NCI-H2107 (cell line): ENCODE results near the gene RTN3.
"Not testable (repeated sequence)": the region's sequence is repeated elsewhere in the genome, so short reads cannot be mapped to it uniquely, and the experiment has no call there.

ENCODE experiments used
- DNase-seq: peaks from one replicate; lab custom pipeline; 2025; lab: John Stamatoyannopoulos, UW

RTN3 gene

DNA sequence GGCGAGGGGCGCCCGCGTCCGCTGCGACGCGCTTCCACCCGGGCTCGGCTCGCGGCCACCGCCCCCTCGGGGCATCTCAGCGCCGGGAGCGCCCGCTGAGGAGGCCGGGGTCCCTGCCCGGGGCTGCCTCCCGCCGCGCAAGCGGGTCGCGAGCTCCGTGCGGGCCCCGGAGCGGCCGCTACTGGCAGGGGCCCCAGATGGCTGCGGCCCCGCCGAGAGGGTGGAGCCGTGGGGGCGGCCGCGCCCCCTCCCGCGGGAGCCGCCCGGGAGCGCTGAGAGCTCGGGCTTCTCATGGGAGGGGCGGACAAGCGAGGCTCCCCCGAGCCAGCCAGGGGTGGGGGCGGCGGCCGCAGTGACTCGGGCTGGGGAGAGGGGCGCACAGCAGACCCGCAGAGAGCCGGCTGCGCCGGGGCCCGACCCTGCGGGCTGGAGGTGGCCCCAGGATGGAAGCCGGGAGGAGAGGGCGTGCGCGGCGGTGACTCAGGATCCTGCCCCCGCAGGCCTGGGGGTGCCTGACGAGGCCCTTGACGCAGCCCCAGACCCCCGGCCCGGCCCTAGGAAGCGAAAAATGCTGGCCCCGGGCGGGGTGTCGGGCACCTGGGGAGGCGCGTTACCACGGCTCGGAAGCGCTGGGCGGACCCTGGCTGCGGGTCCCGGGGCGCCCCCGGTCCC, 87.9 kb downstream of the RTN3 start:
- DNase-seq = no peak

DNA sequence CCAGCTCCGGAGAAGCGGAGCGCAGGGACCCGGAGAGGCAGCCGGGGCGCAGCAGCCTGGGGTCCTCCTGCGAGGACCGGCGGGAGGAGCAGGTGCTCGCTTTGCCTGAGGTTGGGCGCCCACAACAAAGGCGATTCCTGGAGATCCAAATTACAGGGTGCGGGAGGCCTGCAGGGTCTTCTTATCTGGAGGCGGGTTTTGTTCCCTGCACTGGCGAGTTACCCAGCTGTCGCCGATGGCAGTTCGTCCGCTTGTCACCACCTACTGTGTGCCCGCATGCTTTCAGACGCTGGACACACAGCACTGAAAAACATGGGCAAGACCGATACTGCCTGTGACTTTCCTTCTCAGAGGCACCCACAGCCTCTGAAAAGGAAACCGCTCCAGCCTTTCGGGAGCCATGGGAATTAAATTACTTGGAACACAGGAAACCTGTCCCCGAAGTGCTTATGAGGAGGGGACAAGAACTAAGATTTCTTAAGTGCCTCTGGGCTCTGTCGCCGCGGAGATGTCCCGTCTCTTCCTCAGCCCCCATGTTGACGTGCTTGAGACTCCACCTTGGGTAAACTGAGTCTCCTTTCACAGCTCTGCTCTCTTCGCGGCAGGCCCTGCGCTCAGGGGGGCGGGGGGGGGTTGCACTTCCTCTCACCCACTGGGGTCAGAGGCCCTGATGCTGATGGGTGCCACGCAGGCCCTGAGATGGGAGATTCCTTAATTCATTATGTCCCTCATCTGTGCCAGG, 88.6 kb downstream of the RTN3 start:
- no peak for DNase-seq

DNA sequence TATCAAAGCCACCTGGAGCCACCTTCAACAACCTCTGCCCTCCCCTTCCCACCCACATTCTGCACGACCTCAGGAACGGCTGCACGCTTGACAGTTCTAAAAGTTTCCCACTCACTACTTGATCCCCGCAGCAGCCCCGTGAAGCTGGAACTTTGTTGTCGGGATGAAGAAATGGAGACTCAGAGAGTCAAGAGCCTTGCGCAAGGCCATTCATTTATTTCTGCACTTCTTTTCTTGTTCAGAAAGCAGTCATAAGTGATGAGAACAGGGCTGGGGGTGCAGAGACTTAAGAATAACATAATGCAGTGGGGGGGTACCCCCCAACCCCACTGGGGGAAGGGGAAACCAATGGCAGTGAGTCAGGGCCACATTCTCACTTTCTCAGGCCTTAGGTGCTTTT, 89.5 kb downstream of the RTN3 start:
- no peak for DNase-seq

DNA sequence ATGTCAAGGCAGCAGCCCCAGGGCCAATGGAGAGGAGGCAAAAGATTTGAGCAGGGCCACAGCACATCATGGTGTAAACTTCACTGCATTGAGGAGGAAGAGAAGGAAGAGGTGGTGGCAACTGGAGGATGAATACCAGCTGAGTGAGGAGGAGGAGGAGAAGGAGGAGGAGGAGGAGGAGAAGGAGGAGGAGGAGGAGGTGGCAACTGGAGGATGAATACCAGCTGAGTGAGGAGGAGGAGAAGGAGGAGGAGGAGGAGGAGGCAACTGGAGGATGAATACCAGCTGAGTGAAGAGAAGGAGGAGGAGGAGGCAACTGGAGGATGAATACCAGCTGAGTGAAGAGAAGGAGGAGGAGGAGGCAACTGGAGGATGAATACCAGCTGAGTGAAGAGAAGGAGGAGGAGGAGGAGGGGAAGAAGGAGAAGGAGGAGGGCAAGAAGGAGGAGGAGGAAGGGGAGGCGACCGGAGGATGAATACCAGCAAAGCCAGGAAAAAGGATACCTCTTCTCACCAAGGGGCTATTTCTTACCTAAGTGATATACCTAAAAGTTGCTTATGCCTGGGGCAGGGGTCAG, 90.5 kb downstream of the RTN3 start:
- DNase-seq = not testable (repeated sequence)

DNA sequence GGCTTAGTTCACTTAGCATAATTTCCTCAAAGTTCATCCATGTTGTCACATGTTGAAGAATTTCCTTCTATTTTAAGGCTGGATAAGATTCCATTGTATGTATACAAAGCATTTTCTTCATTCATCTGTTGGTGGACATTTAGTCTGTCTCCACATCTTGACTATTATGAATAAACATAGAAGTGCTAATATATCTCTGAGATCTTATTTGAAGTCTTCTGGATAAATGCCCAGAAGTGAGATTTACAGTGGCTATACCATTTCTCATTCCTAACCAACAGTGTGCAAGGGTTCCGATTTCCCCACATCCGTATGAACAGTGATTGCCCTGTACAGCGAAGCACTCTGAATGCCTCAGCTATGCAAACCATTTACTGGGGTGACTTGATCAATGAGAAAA, 93.9 kb downstream of the RTN3 start:
- no peak for DNase-seq

DNA sequence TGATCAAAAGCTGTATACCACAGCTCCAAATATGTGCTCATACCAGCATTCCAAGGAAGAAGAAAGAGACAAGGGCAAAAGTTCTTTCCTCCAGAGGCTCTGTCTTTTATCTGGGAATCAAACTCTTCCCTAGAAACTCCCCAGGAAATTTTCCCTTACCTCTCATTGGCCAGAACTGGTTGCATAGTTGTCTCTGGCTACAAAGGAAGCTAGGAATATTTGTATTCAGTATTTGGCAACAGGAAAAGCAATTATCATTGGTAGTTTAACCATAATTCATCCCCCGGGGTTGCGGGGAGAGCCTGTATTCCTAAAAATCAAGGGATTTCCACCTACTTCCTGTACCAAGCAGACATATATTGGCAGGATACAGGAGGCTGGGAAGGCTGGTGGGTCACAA, 97.7 kb downstream of the RTN3 start:
- no peak for DNase-seq

DNA sequence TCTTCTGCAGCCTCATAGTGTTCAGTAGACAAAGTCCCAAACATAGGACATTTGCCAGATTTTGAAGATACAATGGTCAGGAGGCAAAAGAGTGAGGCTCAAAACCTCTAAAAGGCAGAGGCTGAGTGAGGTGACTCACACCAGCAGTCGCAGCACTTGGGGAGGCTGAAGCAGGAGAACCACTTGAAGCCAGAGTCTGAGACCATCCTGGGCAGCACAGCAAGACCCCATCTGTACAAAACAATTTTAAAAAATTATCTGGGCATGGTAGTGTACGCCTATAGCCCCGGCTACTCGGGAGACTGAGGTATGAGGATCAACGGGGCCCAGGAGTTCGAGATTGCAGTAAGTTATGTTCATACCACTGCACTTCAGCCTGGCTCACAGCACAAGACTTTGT, 101.4 kb downstream of the RTN3 start:
- DNase-seq = no peak

DNA sequence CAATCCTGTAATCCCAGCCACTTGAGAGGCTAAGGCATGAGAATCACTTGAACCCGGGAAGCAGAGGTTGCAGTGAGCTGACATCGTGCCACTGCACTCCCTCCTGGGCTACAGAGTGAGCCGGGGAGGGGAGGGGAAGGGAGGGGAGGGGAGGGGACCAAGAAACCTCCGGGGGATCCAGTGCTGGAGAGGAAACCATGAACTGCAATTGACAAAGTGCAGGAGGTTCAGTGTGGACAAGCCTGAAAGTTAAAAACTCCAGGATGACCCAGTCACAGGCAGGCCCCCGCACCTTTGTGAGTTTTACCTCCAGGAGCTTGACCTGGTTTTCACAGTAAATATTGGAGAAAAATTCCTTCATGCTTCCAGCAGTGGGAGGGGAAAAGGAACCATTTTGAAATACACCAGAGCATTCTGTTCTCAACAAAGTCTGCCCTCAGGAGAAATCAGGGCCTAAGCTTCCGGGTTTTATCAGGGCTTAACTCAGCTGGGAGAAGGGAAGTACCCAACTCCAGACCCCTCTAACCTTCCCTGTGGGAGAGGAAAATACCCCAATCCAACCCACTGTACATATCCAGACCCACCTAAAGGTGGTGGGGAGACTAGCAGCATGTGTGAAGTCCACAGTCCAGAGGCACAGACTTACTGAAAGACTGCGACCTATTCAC, 102.8 kb downstream of the RTN3 start:
- no peak for DNase-seq

DNA sequence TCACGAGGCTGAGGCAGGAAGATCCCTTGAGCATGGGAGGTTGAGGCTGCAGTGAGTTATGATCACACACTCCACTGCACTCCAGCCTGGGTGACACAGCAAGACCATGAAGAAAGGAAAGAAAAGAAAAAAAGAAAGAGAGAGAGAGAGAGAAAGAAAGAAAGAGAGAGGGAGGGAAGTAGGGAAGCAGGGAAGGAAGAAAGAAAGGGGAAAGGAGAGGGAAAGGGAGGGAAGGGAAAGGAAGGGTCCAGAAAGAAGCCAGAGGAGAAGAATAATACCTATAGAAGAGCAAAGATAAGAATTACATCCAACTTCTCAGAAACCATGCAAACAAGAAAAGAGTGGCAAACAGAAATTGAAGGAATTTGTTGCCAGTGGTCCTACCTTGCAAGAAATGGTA, 104.5 kb downstream of the RTN3 start:
- no peak for DNase-seq

DNA sequence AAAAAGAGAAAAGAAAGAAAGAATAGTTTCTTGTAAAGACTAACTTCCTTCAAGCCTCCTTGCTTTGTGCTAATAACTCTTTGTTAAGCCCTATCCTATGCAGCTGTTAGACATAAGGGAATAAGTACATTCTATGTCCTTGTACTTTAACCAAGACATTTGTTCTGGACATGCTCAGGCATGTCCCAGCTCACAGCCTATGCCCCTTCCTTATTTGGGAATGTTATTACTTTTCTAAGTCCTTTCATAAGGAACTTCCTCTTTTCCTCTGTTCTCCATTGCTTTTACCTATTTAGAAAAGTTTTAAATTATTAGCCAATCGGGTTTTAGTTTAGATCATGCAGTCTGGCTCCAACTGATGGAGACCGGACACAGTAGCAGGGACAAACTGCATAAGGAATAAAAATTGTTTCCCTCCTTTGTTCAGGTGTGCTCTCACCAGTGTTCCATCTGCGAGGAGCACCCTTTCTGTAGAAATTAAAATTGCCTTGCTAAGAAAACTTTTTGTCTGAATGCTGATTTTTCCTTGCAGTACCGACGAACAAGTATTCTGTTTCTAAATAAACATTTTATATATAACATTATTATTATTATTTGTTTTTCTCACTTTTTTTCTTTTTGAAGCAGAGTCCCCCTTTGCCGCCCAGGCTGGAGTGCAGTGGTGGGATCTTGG, 110.3 kb downstream of the RTN3 start:
- no peak for DNase-seq

DNA sequence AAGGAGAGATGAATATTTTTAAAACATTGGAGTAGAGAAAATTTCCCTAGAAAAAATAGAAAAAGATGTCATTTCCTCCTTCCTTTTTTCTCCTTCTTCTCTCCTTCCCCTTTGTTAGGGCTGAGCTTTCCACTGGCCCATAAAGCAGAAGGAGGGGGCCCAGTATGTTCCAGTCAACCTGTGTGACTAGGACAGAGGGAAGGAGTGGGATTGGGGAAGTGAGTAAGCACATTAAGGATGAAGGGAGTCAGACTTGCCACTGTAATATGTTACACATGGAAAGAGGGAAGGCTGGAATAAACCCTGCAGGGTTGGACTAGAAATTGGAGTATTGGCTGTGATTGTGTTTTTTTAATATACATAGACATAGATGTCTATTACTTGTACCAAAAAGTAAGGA, 111.9 kb downstream of the RTN3 start:
- no peak for DNase-seq

DNA sequence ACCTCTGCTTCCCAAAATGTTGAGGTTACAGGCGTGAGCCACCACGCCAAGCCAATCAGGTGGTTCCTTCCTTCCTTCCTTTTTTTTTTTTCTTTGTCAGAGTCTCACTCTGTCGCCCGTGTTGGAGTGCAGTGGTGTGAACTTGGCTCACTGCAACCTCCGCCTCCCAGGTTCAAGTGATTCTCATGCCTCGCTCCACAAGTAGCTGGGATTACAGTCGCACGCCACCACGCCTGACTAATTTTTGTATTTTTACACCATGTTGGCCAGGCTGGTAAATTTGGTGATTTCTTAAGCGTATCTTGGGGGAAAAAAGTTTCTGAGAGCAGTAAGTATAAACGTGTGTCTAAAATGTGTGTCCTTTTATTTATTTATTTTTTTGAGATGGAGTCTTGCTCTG, 113.8 kb downstream of the RTN3 start:
- no peak for DNase-seq

DNA sequence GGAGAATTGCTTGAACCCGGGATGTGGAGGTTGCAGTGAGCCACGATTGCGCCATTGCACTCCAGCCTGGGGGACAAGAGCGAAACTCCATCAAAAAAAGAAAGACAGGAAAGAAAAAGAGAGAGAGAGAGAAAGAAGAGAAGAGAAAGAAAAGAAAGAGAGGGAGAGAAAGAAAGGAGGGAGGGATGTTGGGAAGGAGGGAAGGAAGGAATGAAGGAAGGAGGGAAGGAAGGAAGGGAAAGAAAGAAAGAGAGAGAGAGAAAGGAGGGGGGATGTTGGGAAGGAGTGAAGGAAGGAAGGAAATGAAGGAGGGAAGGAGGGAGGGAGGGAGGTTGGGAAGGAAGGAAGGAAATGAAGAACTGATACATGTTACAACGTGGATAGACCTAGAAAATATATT, 119.6 kb downstream of the RTN3 start:
- no peak for DNase-seq

DNA sequence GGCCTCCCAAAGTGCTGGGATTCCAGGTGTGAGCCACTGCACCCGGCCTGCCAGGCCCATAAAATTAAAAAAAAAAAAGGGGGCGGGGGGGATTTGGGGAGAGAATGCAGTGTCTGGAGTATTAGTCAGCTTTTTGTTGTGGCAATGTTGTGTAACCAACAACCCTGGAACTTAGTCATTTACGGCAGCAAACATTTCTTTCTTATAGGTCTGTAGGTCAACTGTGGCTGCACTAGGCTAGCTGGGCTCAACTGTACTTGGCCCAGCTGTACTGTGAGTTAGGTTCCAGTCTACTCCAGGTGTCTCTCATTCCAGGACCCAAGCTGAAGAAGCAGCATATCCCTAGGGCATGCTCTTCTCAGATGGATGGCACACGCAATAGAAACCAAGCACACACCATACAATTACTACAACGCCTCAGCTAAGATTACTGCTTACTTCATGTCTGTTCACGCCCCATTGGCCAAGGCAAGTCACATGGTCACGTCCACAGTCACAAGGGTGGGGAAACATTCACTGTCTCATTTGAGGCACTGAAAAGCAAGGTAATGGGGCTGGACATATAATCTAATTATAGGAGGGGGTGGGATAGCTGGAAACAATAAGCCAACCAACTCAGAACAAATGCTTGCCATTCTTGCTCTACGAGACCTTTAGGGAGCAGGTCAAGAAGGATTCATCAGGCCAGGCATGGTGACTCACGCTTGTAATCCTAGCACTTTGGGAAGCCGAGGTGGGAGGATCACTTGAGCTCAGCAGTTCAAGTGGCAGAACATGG, 121.5 kb downstream of the RTN3 start:
- DNase-seq = no peak

DNA sequence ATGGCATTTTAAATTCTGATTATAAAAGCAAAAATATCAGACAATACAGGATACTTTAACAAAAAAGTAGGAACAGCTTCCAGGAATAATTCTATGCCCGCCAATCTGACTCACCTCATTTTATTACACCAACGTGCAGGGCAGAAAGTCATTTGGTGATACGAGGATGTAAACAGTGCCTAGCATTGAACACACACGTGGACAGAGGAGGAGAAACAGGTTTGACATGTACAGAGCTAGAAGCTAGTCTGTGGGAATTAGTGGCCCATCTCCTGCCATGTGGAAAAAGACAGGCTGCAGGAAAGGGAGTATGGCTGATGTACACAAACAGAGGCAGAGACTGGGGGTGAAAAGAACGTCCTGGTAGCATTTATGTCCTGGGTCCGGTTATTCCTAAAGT, 123.0 kb downstream of the RTN3 start:
- DNase-seq = no peak

DNA sequence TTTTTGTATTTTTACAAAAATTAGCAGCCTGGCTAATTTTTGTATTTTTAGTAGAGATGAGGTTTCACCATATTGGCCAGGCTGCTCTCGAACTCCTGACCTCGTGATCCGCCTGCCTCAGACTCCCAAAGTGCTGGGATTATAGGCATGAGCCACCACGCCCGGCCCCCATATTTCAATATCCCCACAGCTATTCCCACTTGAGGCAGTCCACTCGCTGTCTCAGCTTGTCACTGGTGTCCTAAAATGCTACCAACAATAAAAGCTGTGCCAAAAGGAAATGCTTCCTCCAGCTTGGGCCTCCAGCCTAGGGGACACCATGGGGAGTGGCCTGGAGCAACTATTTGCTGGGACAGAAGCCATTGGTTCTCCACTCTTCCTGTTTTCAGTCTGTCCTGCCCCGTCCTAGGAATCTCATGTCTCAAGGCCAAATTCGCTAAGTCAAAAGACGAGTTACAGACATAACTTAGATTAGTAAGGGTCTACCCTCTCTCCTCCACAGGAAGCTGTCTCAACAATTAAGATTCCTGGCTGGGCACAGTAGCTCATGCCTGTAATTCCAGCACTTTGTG, 124.6 kb downstream of the RTN3 start:
- DNase-seq = no peak
